ENCODE results near the gene NGEF.

Gene NGEF

DNA sequence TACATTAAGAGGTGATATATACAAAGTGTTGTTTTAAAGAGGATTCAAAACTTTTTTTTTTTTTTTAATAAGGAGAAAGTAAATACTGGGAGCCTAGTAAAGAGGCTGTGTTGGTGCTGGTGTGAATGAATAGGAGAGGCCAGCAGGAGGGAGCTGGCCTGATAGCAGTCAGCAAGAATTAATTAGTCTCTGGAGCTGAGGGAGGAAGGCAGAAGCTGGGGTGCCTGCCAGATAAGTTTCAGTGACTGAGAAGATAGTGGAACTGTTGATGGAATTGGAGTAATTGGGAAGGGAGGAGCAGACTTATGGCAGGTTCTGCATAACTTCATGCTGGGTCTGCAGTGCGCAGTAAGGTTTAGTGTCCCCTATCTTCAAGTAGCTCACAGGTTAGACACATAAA lies 179.2 kb downstream of the NGEF start:
- DNase-seq (ENCODE audit: low read depth): no peak

- no peak for DNase-seq (ENCODE audit: low read depth)
Measured at GRCh38 chr2:232831496-232831895, 181.6 kb downstream of the NGEF start.

- DNase-seq (ENCODE audit: low read depth): no peak
Measured at GRCh38 chr2:232829988-232830387, 183.1 kb downstream of the NGEF start.

Measured in stimulated activated CD8-positive, alpha-beta memory T cell treated with anti-CD3 and anti-CD28 coated beads, Interleukin-7, amount 100 ng/mL, for 24 hours (primary cell).